HG02763 (cell line): ENCODE measurements around the gene E2F3.
"Not testable (repeated sequence)": the region's sequence is repeated elsewhere in the genome, so short reads cannot be mapped to it uniquely, and the experiment has no call there.

Source experiments
- ATAC-seq: cut with Tn5 transposase; IDR thresholded peaks from one replicate; pipeline ENCODE4 v1.9.1; 2021; ENCODE audit warnings: mild to moderate bottlenecking, moderate library complexity; ENCODE audit not compliant: unreplicated experiment

Gene E2F3

GRCh38 chr6:20464847-20465246, 63.2 kb downstream of the E2F3 start:
- ATAC-seq: no peak

GRCh38 chr6:20465616-20466015, 63.9 kb downstream of the E2F3 start:
- ATAC-seq: not testable (repeated sequence)

GRCh38 chr6:20467437-20467836, 65.8 kb downstream of the E2F3 start:
- ATAC-seq: peak; percentile 44

- ATAC-seq: no peak
Observed at GRCh38 chr6:20468209-20468608, 66.5 kb downstream of the E2F3 start.

GRCh38 chr6:20472748-20473147, 71.1 kb downstream of the E2F3 start:
- ATAC-seq: no peak

GRCh38 chr6:20473518-20473917, 71.8 kb downstream of the E2F3 start:
- no peak for ATAC-seq

- ATAC-seq: no peak
Observed at GRCh38 chr6:20474874-20475542, 73.3 kb downstream of the E2F3 start.

GRCh38 chr6:20476501-20477043, 74.9 kb downstream of the E2F3 start:
- ATAC-seq: no peak

GRCh38 chr6:20477485-20477884, 75.8 kb downstream of the E2F3 start:
- ATAC-seq: no peak

GRCh38 chr6:20479060-20479459, 77.4 kb downstream of the E2F3 start:
- no peak for ATAC-seq

- no peak for ATAC-seq
Observed at GRCh38 chr6:20479526-20479925, 77.8 kb downstream of the E2F3 start.

- no peak for ATAC-seq
Observed at GRCh38 chr6:20481281-20481680, 79.6 kb downstream of the E2F3 start.

- no peak for ATAC-seq
Observed at GRCh38 chr6:20483887-20484497, 82.3 kb downstream of the E2F3 start.

GRCh38 chr6:20486641-20487040, 85.0 kb downstream of the E2F3 start:
- no peak for ATAC-seq

GRCh38 chr6:20487669-20488375, 86.1 kb downstream of the E2F3 start:
- ATAC-seq: no peak

- no peak for ATAC-seq
Observed at GRCh38 chr6:20490591-20490990, 88.9 kb downstream of the E2F3 start.

- no peak for ATAC-seq
Observed at GRCh38 chr6:20492099-20492498, 90.4 kb downstream of the E2F3 start.

- no peak for ATAC-seq
Observed at GRCh38 chr6:20497216-20498040, 95.7 kb downstream of the E2F3 start.

GRCh38 chr6:20498041-20498385, 96.3 kb downstream of the E2F3 start:
- ATAC-seq: no peak

GRCh38 chr6:20509212-20509611, 107.5 kb downstream of the E2F3 start:
- ATAC-seq: no peak

- no peak for ATAC-seq
Observed at GRCh38 chr6:20511852-20512251, 110.2 kb downstream of the E2F3 start.
